Fibroblast of lung (primary cell): ENCODE results near the gene PDE9A. TPM values are rescaled to one million over a fixed set of nuclear protein-coding genes. Genes with fewer than 3 reads are reported as not detected.

Experiments used
- DNase-seq, 2 donors: peaks; one replicate each; pipeline versions ENCODE4 v3.0.0 to v3.0.0-alpha.2; 2010; ENCODE audit warnings: low read depth in 2 of 2
- H2AFZ ChIP-seq: 2 replicates; pipeline ENCODE4 v1.5.1; 2012; ENCODE audit warnings: low read length, control low read depth, inconsistent platforms
- H3K27ac ChIP-seq: 2 replicates; pipeline ENCODE4 v1.5.1; 2011; ENCODE audit warnings: low read length, control low read depth; ENCODE audit not compliant: insufficient read depth
- H3K27me3 ChIP-seq: 2 replicates; pipeline ENCODE4 v1.5.1; 2011; ENCODE audit warnings: mild to moderate bottlenecking, low read length; ENCODE audit not compliant: control insufficient read depth, insufficient read depth
- H3K36me3 ChIP-seq: 2 replicates; pipeline ENCODE4 v1.5.1; 2011; ENCODE audit warnings: low read length; ENCODE audit not compliant: control insufficient read depth, insufficient read depth
- H3K4me1 ChIP-seq: 2 replicates; pipeline ENCODE4 v1.5.1; 2011; ENCODE audit warnings: low read length; ENCODE audit not compliant: control insufficient read depth, insufficient read depth; ENCODE audit errors: extremely low read depth
- H3K4me2 ChIP-seq: 2 replicates; pipeline ENCODE4 v1.5.1; 2011; ENCODE audit warnings: low read length, control low read depth; ENCODE audit not compliant: insufficient read depth; ENCODE audit errors: extremely low read depth
- H3K4me3 ChIP-seq, 4 experiments: fragments of 200-600 bp in 1 of 4; sonication (generic) in 1 of 4; replicated peaks in 1 of 4; 2 replicates each; pipeline ENCODE4 v1.5.1; 2011 to 2016; ENCODE audit warnings: low read length in 4 of 4, low read depth in 3 of 4, mild to moderate bottlenecking in 3 of 4, control low read depth in 2 of 4, inconsistent platforms in 1 of 4, mixed read lengths in 1 of 4; ENCODE audit not compliant: insufficient read depth in 1 of 4; ENCODE audit errors: control extremely low read depth in 1 of 4
- H3K79me2 ChIP-seq: 2 replicates; pipeline ENCODE4 v1.5.1; 2012; ENCODE audit warnings: mild to moderate bottlenecking, low read length, inconsistent platforms; ENCODE audit not compliant: control insufficient read depth, insufficient read depth
- H3K9ac ChIP-seq: 2 replicates; pipeline ENCODE4 v1.5.1; 2011; ENCODE audit warnings: mild to moderate bottlenecking, low read length, control low read depth; ENCODE audit not compliant: insufficient read depth
- H3K9me3 ChIP-seq: 2 replicates; pipeline ENCODE4 v1.5.1; 2012; ENCODE audit warnings: low read depth, low read length; ENCODE audit not compliant: control insufficient read depth, insufficient read depth
- H4K20me1 ChIP-seq: 2 replicates; pipeline ENCODE4 v1.5.1; 2011; ENCODE audit warnings: low read length; ENCODE audit not compliant: control insufficient read depth, insufficient read depth; ENCODE audit errors: extremely low read depth
- CTCF ChIP-seq, 2 donors: IDR thresholded peaks in 1 of 2; conservative IDR thresholded peaks in 1 of 2; 1 replicate in 1 of 2; 2 replicates in 1 of 2; pipeline ENCODE4 v1.5.1; 2011 to 2012; ENCODE audit warnings: low read length in 2 of 2, control low read depth in 1 of 2, inconsistent platforms in 1 of 2, low read depth in 1 of 2, mild to moderate bottlenecking in 1 of 2
- EZH2 ChIP-seq: IDR thresholded peaks from 2 replicates; pipeline ENCODE4 v1.5.1; 2012; ENCODE audit warnings: low read length, control low read depth, mild to moderate bottlenecking; ENCODE audit errors: missing control alignments
- polyA plus RNA-seq, 2 donors: library from polyadenylated mRNA; depleted of rRNA in 1 of 2; stranded (reverse) in 1 of 2; unstranded in 1 of 2; fragments of >200 nt; gene quantifications; 2 replicates each; pipeline ENCODE4 v1.2.1, GENCODE V29; 2011 to 2012; ENCODE audit warnings: missing spikeins in 1 of 2
- total RNA-seq: library from RNA; depleted of rRNA; stranded (reverse); fragments of >200 nt; gene quantifications from 2 replicates; pipeline ENCODE4 v1.2.1, GENCODE V29; 2014

PDE9A gene
- total and polyA plus RNA-seq, 2 donors (not counting 1 experiment from before 2014, with no cell fraction given): 1.8 to 4.4 TPM

GRCh38 chr21:42705746-42706374 is 52.4 kb downstream of the PDE9A start:
- Histone ChIP-seq H3K79me2 (no peaks in the 10 kb centered on the region), H3K4me1 (no peaks in the 10 kb centered on the region), H4K20me1 (no peaks in the 10 kb centered on the region), H3K9ac (no peak overlapping the region), H3K27me3 (no peaks in the 10 kb centered on the region), H3K36me3 (no peaks in the 10 kb centered on the region), H2AFZ (no peak overlapping the region), H3K27ac (no peak overlapping the region), H3K9me3 (no peaks in the 10 kb centered on the region), H3K4me2 (no peak overlapping the region), H3K4me3 (no peak overlapping the region)
- TF ChIP-seq EZH2: no peak
- TF ChIP-seq CTCF (conservative IDR thresholded peaks at IDR 0.05 in 1 of 2, IDR thresholded peaks at IDR 0.05 in 1 of 2; ENCODE audit: low read depth in 1 of 2, low read length in 2 of 2): no peak
- no peak for DNase-seq

- Histone ChIP-seq H3K9me3 (no peaks in the 10 kb centered on the region), H3K79me2 (no peaks in the 10 kb centered on the region), H3K27me3 (no peaks in the 10 kb centered on the region), H3K36me3 (no peaks in the 10 kb centered on the region), H3K27ac (no peak overlapping the region), H2AFZ (no peak overlapping the region), H3K4me3 (no peak overlapping the region), H4K20me1 (no peaks in the 10 kb centered on the region), H3K9ac (no peak overlapping the region), H3K4me2 (no peak overlapping the region), H3K4me1 (no peaks in the 10 kb centered on the region)
- TF ChIP-seq EZH2 (no peak), CTCF (conservative IDR thresholded peaks at IDR 0.05 in 1 of 2, IDR thresholded peaks at IDR 0.05 in 1 of 2; ENCODE audit: low read depth in 1 of 2, low read length in 2 of 2) (no peak)
- DNase-seq: no peak
Observed at GRCh38 chr21:42706765-42707164, 53.3 kb downstream of the PDE9A start.

- Histone ChIP-seq H3K9ac (no peak overlapping the region), H3K79me2 (no peaks in the 10 kb centered on the region), H3K9me3 (no peaks in the 10 kb centered on the region), H3K27ac (no peak overlapping the region), H3K4me2 (no peak overlapping the region), H3K4me1 (no peaks in the 10 kb centered on the region), H2AFZ (no peak overlapping the region), H4K20me1 (no peaks in the 10 kb centered on the region), H3K27me3 (no peaks in the 10 kb centered on the region), H3K36me3 (no peaks in the 10 kb centered on the region), H3K4me3 (no peak overlapping the region)
- no peak for DNase-seq
- no peak for TF ChIP-seq CTCF (conservative IDR thresholded peaks at IDR 0.05 in 1 of 2, IDR thresholded peaks at IDR 0.05 in 1 of 2; ENCODE audit: low read depth in 1 of 2, low read length in 2 of 2)
- no peak for TF ChIP-seq EZH2
Observed at GRCh38 chr21:42707207-42707830, 53.9 kb downstream of the PDE9A start.
